Measurements from ENCODE around the gene RERE. TPM values are rescaled to one million over a fixed set of nuclear protein-coding genes. Genes with fewer than 3 reads are reported as not detected.

RERE gene
- total RNA-seq, 1 experiment from 2014 or later = 217 TPM

DNA sequence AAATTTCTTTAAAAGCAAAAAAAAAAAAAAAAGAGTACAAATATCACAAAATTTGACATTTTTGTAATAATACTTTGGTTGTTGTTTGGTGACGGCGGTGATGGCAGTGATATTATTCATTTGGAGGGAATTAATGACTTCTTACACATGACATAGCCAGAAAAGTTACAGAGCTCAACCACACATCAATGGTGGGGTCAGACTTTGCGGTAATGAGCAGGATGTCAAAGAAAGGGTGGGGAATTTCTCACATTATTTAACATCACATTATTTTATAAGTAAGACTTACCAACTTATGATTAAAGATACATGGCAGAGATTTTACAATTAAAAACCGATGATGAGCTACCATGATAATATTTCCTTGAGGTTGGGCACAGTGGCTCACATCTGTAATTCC, 248.2 kb downstream of the RERE start:
- Histone ChIP-seq H3K27ac (ENCODE audit: low read length) (no peak overlapping the region), H3K4me1 (ENCODE audit: control insufficient read depth, insufficient read depth, low read length) (peaks cover 15% of the 10 kb centered on the region), H3K36me3 (ENCODE audit: control insufficient read depth, insufficient read depth, low read length) (no peaks in the 10 kb centered on the region), H3K9me3 (ENCODE audit: control insufficient read depth, insufficient read depth, low read depth, low read length) (no peaks in the 10 kb centered on the region), H3K4me3 (ENCODE audit: low read depth in 2 of 2, low read length in 2 of 2) (no peak overlapping the region), H3K27me3 (ENCODE audit: control insufficient read depth, insufficient read depth, low read length) (no peaks in the 10 kb centered on the region)
- intact Hi-C loops (cut with micrococcal nuclease; ENCODE audit: unreplicated experiment) = no loop called here
- TF ChIP-seq, protein P1, sequence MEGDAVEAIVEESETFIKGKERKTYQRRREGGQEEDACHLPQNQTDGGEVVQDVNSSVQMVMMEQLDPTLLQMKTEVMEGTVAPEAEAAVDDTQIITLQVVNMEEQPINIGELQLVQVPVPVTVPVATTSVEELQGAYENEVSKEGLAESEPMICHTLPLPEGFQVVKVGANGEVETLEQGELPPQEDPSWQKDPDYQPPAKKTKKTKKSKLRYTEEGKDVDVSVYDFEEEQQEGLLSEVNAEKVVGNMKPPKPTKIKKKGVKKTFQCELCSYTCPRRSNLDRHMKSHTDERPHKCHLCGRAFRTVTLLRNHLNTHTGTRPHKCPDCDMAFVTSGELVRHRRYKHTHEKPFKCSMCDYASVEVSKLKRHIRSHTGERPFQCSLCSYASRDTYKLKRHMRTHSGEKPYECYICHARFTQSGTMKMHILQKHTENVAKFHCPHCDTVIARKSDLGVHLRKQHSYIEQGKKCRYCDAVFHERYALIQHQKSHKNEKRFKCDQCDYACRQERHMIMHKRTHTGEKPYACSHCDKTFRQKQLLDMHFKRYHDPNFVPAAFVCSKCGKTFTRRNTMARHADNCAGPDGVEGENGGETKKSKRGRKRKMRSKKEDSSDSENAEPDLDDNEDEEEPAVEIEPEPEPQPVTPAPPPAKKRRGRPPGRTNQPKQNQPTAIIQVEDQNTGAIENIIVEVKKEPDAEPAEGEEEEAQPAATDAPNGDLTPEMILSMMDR (IDR thresholded peaks at IDR 0.05) = no peak
- no peak for TF ChIP-seq TCF7L2 (IDR thresholded peaks at IDR 0.05; ENCODE audit: low read depth, low read length)
- TF ChIP-seq POLR2AphosphoS5 (IDR thresholded peaks at IDR 0.05; ENCODE audit: low read depth, low read length) = no peak
- TF ChIP-seq SIN3A (IDR thresholded peaks at IDR 0.05; ENCODE audit: borderline replicate concordance, insufficient read depth, low read depth, low read length) = no peak
- TF ChIP-seq, protein P2, sequence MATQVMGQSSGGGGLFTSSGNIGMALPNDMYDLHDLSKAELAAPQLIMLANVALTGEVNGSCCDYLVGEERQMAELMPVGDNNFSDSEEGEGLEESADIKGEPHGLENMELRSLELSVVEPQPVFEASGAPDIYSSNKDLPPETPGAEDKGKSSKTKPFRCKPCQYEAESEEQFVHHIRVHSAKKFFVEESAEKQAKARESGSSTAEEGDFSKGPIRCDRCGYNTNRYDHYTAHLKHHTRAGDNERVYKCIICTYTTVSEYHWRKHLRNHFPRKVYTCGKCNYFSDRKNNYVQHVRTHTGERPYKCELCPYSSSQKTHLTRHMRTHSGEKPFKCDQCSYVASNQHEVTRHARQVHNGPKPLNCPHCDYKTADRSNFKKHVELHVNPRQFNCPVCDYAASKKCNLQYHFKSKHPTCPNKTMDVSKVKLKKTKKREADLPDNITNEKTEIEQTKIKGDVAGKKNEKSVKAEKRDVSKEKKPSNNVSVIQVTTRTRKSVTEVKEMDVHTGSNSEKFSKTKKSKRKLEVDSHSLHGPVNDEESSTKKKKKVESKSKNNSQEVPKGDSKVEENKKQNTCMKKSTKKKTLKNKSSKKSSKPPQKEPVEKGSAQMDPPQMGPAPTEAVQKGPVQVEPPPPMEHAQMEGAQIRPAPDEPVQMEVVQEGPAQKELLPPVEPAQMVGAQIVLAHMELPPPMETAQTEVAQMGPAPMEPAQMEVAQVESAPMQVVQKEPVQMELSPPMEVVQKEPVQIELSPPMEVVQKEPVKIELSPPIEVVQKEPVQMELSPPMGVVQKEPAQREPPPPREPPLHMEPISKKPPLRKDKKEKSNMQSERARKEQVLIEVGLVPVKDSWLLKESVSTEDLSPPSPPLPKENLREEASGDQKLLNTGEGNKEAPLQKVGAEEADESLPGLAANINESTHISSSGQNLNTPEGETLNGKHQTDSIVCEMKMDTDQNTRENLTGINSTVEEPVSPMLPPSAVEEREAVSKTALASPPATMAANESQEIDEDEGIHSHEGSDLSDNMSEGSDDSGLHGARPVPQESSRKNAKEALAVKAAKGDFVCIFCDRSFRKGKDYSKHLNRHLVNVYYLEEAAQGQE (IDR thresholded peaks at IDR 0.05; ENCODE audit: insufficient read depth in 1 of 2, low read depth in 2 of 2, low read length in 1 of 2) = no peak
- CTCF ChIA-PET = no interaction called here
- BruUV-seq (replicated peaks) = no TSS peak
- in situ Hi-C loops (cut with HindIII; ENCODE audit: low pct_unique_long_range_greater_than_20kb, low sequenced_read_pairs) = no loop called here
- POLR2A ChIA-PET = interaction anchor here (0.6 to 0.8 kb wide), 3 partner anchors 8 to 46 kb away, joined by 3 to 9 read pairs (median 4); no protein-coding TSS in a partner anchor
- no peak for DNase-seq (ENCODE audit: low read depth, low spot score)
- ATAC-seq = no peak

DNA sequence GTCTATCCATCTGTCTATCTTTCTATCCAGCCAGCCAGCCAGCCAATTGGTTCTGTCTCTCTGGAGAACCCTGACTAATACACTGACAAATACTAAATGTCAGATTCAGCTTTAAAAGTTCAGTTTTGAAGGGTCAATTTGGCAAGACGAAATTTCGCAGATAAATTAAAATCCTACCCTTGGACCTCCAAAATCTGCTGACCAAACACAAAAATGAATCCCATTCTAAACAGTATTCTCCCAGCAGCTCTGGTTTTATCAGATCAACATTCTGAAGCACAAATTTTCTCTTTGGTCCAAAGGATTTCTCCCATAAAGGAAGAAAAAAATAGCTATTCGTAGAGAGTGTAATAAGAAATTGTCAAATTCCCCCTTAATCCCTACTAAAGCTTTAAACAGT, 248.6 kb downstream of the RERE start:
- Histone ChIP-seq H3K9me3 (ENCODE audit: control insufficient read depth, insufficient read depth, low read depth, low read length) (no peaks in the 10 kb centered on the region), H3K27me3 (ENCODE audit: control insufficient read depth, insufficient read depth, low read length) (no peaks in the 10 kb centered on the region), H3K4me1 (ENCODE audit: control insufficient read depth, insufficient read depth, low read length) (peaks cover 19% of the 10 kb centered on the region), H3K4me3 (ENCODE audit: low read depth in 2 of 2, low read length in 2 of 2) (no peak overlapping the region), H3K36me3 (ENCODE audit: control insufficient read depth, insufficient read depth, low read length) (no peaks in the 10 kb centered on the region), H3K27ac (ENCODE audit: low read length) (no peak overlapping the region)
- ChIA-PET POLR2A (interaction anchor here (0.6 to 0.7 kb wide), 2 partner anchors 17 to 46 kb away, joined by 3 to 9 read pairs; no protein-coding TSS in a partner anchor), CTCF (no interaction called here)
- intact Hi-C loops (cut with micrococcal nuclease; ENCODE audit: unreplicated experiment) = no loop called here
- in situ Hi-C loops (cut with HindIII; ENCODE audit: low pct_unique_long_range_greater_than_20kb, low sequenced_read_pairs) = no loop called here
- ATAC-seq = no peak
- no TSS peak for BruUV-seq (replicated peaks)
- no peak for DNase-seq (ENCODE audit: low read depth, low spot score)
- no peak for TF ChIP-seq POLR2AphosphoS5 (IDR thresholded peaks at IDR 0.05; ENCODE audit: low read depth, low read length)
- TF ChIP-seq, protein P2 (IDR thresholded peaks at IDR 0.05; ENCODE audit: insufficient read depth in 1 of 2, low read depth in 2 of 2, low read length in 1 of 2) = no peak
- no peak for TF ChIP-seq TCF7L2 (IDR thresholded peaks at IDR 0.05; ENCODE audit: low read depth, low read length)
- no peak for TF ChIP-seq SIN3A (IDR thresholded peaks at IDR 0.05; ENCODE audit: borderline replicate concordance, insufficient read depth, low read depth, low read length)
- TF ChIP-seq, protein P1 (IDR thresholded peaks at IDR 0.05) = no peak

All from Panc1 (cell line).